Neural progenitor cell (in vitro differentiated cells): ENCODE results near the gene STX8. TPM values are rescaled to one million over a fixed set of nuclear protein-coding genes. Genes with fewer than 3 reads are reported as not detected.

Experiments
- DNase-seq: peaks from one replicate; pipeline ENCODE4 v3.0.0-alpha.2; 2016; ENCODE audit warnings: low spot score
- H2AFZ ChIP-seq: fragments of 200-600 bp; sonication (generic); replicated peaks from 2 replicates; pipeline ENCODE4 v1.6.1; 2016; ENCODE audit warnings: antibody characterized with exemption
- H3F3A ChIP-seq: fragments of 200-600 bp; sonication (generic); 2 replicates; pipeline ENCODE4 v1.6.1; 2016; ENCODE audit warnings: antibody characterized with exemption, low read depth
- H3K27ac ChIP-seq: fragments of 200-600 bp; sonication (generic); 2 replicates; pipeline ENCODE4 v1.5.1; 2016; ENCODE audit warnings: mild to moderate bottlenecking
- H3K27me3 ChIP-seq: fragments of 200-600 bp; sonication (generic); 2 replicates; pipeline ENCODE4 v1.6.1; 2016; ENCODE audit warnings: mild to moderate bottlenecking, moderate library complexity
- H3K36me3 ChIP-seq: fragments of 200-600 bp; sonication (generic); 2 replicates; pipeline ENCODE4 v1.5.1; 2016
- H3K4me1 ChIP-seq: fragments of 200-600 bp; sonication (generic); 2 replicates; pipeline ENCODE4 v1.6.1; 2016; ENCODE audit warnings: mixed run types
- H3K4me2 ChIP-seq: fragments of 200-600 bp; sonication (generic); 2 replicates; pipeline ENCODE4 v1.6.1; 2016
- H3K4me3 ChIP-seq: fragments of 200-600 bp; sonication (generic); 2 replicates; pipeline ENCODE4 v1.5.1; 2016
- H3K79me2 ChIP-seq: fragments of 200-600 bp; sonication (generic); 2 replicates; pipeline ENCODE4 v1.6.1; 2016; ENCODE audit warnings: low read depth
- H3K9ac ChIP-seq: fragments of 200-600 bp; sonication (generic); 2 replicates; pipeline ENCODE4 v1.6.1; 2016
- H3K9me3 ChIP-seq: fragments of 200-600 bp; sonication (generic); 2 replicates; pipeline ENCODE4 v1.5.1; 2016; ENCODE audit warnings: low read depth
- H4K20me1 ChIP-seq: fragments of 200-600 bp; sonication (generic); 2 replicates; pipeline ENCODE4 v1.6.1; 2016; ENCODE audit warnings: low read depth
- H3K27ac Mint-ChIP-seq: 3 replicates; pipeline ENCODE4 v1.8.0; 2021; ENCODE audit warnings: mixed read lengths
- H3K27me3 Mint-ChIP-seq: 2 replicates; pipeline ENCODE4 v1.8.0; 2022; ENCODE audit warnings: low read depth, mild to moderate bottlenecking, inconsistent platforms, moderate library complexity, mixed read lengths; ENCODE audit not compliant: insufficient read depth
- H3K36me3 Mint-ChIP-seq: 3 replicates; pipeline ENCODE4 v1.8.0; 2021; ENCODE audit warnings: mixed read lengths
- H3K4me1 Mint-ChIP-seq: 3 replicates; pipeline ENCODE4 v1.8.0; 2021; ENCODE audit warnings: mixed read lengths
- H3K4me3 Mint-ChIP-seq: 3 replicates; pipeline ENCODE4 v1.8.0; 2021; ENCODE audit warnings: mild to moderate bottlenecking, moderate library complexity, mixed read lengths
- H3K9me3 Mint-ChIP-seq: 3 replicates; pipeline ENCODE4 v1.8.0; 2020; ENCODE audit warnings: mixed read lengths
- CTCF ChIP-seq: fragments of 200-600 bp; sonication (generic); IDR thresholded peaks from 2 replicates; pipeline ENCODE4 v1.5.1; 2017; ENCODE audit warnings: antibody characterized with exemption, mild to moderate bottlenecking
- EZH2 ChIP-seq: fragments of 200-600 bp; sonication (generic); IDR thresholded peaks from 2 replicates; pipeline ENCODE4 v1.6.1; 2017; ENCODE audit warnings: antibody characterized with exemption, mild to moderate bottlenecking, moderate library complexity
- EZH2phosphoT487 ChIP-seq: fragments of 200-600 bp; sonication (generic); IDR thresholded peaks from 2 replicates; pipeline ENCODE4 v1.6.1; 2017; ENCODE audit warnings: antibody characterized with exemption
- total RNA-seq: library from RNA; depleted of rRNA; stranded (reverse); fragments of >200 nt; gene quantifications from 2 replicates; pipeline ENCODE4 v1.2.3, GENCODE V29; 2015; ENCODE audit warnings: low replicate concordance

STX8 gene
- 63.3 and 79.7 TPM in 2 replicates for total RNA-seq

- Histone ChIP-seq H3K27me3 (no peaks in the 10 kb centered on the region), H3F3A (peaks cover 18% of the 10 kb centered on the region), H3K4me2 (peak within 1 kb of the TSS; percentile 77), H3K36me3 (no peaks in the 10 kb centered on the region), H2AFZ (peak within 1 kb of the TSS; percentile 52), H3K4me3 (peak within 1 kb of the TSS; percentile 64), H3K79me2 (peaks cover 11% of the 10 kb centered on the region), H3K9me3 (no peaks in the 10 kb centered on the region), H4K20me1 (peaks cover 5% of the 10 kb centered on the region), H3K27ac (no peak within 1 kb of the TSS), H3K4me1 (peaks cover 4% of the 10 kb centered on the region), H3K9ac (no peak within 1 kb of the TSS)
- Mint-ChIP-seq H3K4me1 (peaks cover 13% of the 10 kb centered on the region), H3K4me3 (peak within 1 kb of the TSS; percentile 99), H3K27ac (peak within 1 kb of the TSS; percentile 46), H3K9me3 (no peaks in the 10 kb centered on the region), H3K27me3 (peaks cover 6% of the 10 kb centered on the region), H3K36me3 (no peaks in the 10 kb centered on the region)
- TF ChIP-seq EZH2 (no peak), CTCF (no peak), EZH2phosphoT487 (no peak)
- DNase-seq, result peak; percentile 87
Measured at GRCh38 chr17:9575381-9576101, at the start of gene STX8. STX8 (minus strand) TSS chr17:9575820; CDS start chr17:9575808, 12 bp downstream.

- Histone ChIP-seq H4K20me1 (no peaks in the 10 kb centered on the region), H3K4me1 (no peaks in the 10 kb centered on the region), H3K27ac (no peak overlapping the region), H3K9ac (no peak overlapping the region), H3K27me3 (no peaks in the 10 kb centered on the region), H2AFZ (no peak overlapping the region), H3K36me3 (no peaks in the 10 kb centered on the region), H3F3A (no peaks in the 10 kb centered on the region), H3K79me2 (no peaks in the 10 kb centered on the region), H3K4me2 (no peak overlapping the region), H3K9me3 (no peaks in the 10 kb centered on the region), H3K4me3 (no peak overlapping the region)
- Mint-ChIP-seq H3K4me1 (no peaks in the 10 kb centered on the region), H3K27ac (no peak overlapping the region), H3K4me3 (no peak overlapping the region), H3K27me3 (peaks cover 2% of the 10 kb centered on the region), H3K9me3 (peaks cover 19% of the 10 kb centered on the region), H3K36me3 (no peaks in the 10 kb centered on the region)
- no peak for DNase-seq
- TF ChIP-seq EZH2, result no peak
- no peak for TF ChIP-seq EZH2phosphoT487
- no peak for TF ChIP-seq CTCF
Measured at GRCh38 chr17:9622961-9623360, 47.3 kb upstream of the STX8 start.

GRCh38 chr17:9615486-9615885 is 39.9 kb upstream of the STX8 start:
- no peaks in the 10 kb centered on the region for H3K79me2 ChIP-seq
- H3K36me3 ChIP-seq, result no peaks in the 10 kb centered on the region
- no peak overlapping the region for H2AFZ ChIP-seq
- H3K27me3 Mint-ChIP-seq, result peaks cover 4% of the 10 kb centered on the region
- no peak overlapping the region for H3K9ac ChIP-seq
- H3K4me3 Mint-ChIP-seq, result no peak overlapping the region
- no peaks in the 10 kb centered on the region for H3K9me3 Mint-ChIP-seq
- H3K9me3 ChIP-seq, result no peaks in the 10 kb centered on the region
- no peaks in the 10 kb centered on the region for H3K36me3 Mint-ChIP-seq
- H3K4me1 Mint-ChIP-seq, result peaks cover 4% of the 10 kb centered on the region
- H3K27me3 ChIP-seq, result no peaks in the 10 kb centered on the region
- no peaks in the 10 kb centered on the region for H3F3A ChIP-seq
- no peak overlapping the region for H3K4me3 ChIP-seq
- no peak overlapping the region for H3K4me2 ChIP-seq
- H3K27ac ChIP-seq, result no peak overlapping the region
- DNase-seq, result no peak
- H3K4me1 ChIP-seq, result no peaks in the 10 kb centered on the region
- H4K20me1 ChIP-seq, result no peaks in the 10 kb centered on the region
- TF ChIP-seq CTCF, result no peak
- TF ChIP-seq EZH2, result no peak
- no peak for TF ChIP-seq EZH2phosphoT487
- H3K27ac Mint-ChIP-seq, result no peak overlapping the region
